A204.1 (cell line): ENCODE data around the gene CD164L2.
"Not testable (repeated sequence)": the region's sequence is repeated elsewhere in the genome, so short reads cannot be mapped to it uniquely, and the experiment has no call there.

ENCODE experiments used
- FAIRE-seq: peaks from 2 replicates; lab custom pipeline; 2012; peaks lifted over from hg19 to GRCh38; lab: Jason Lieb, UNC

CD164L2 gene

GRCh38 chr1:27383039-27383605 is at the start of gene CD164L2:
TSS of gene CD164L2 (minus strand) at chr1:27383333. CDS start at chr1:27383239, 94 bp downstream.
- no peak for FAIRE-seq

GRCh38 chr1:27432725-27433124 is 49.6 kb upstream of the CD164L2 start:
- not testable (repeated sequence) for FAIRE-seq

GRCh38 chr1:27431601-27431940 is 48.4 kb upstream of the CD164L2 start:
- no peak for FAIRE-seq

GRCh38 chr1:27430903-27431600 is 47.9 kb upstream of the CD164L2 start:
- FAIRE-seq: no peak

GRCh38 chr1:27429029-27429425 is 45.9 kb upstream of the CD164L2 start:
- no peak for FAIRE-seq

- FAIRE-seq: no peak
Measured at GRCh38 chr1:27428316-27429028, 45.3 kb upstream of the CD164L2 start.

GRCh38 chr1:27427816-27428315 is 44.7 kb upstream of the CD164L2 start:
- FAIRE-seq: no peak

- FAIRE-seq: no peak
Measured at GRCh38 chr1:27427329-27427728, 44.2 kb upstream of the CD164L2 start.

GRCh38 chr1:27423709-27424108 is 40.6 kb upstream of the CD164L2 start:
- no peak for FAIRE-seq

GRCh38 chr1:27418326-27419185 is 35.4 kb upstream of the CD164L2 start:
- no peak for FAIRE-seq

- no peak for FAIRE-seq
Measured at GRCh38 chr1:27417713-27418112, 34.6 kb upstream of the CD164L2 start.

- no peak for FAIRE-seq
Measured at GRCh38 chr1:27416387-27417111, 33.4 kb upstream of the CD164L2 start.

- no peak for FAIRE-seq
Measured at GRCh38 chr1:27414091-27414490, 31.0 kb upstream of the CD164L2 start.

- no peak for FAIRE-seq
Measured at GRCh38 chr1:27413004-27413403, 29.9 kb upstream of the CD164L2 start.

GRCh38 chr1:27412502-27412901 is 29.4 kb upstream of the CD164L2 start:
- FAIRE-seq: no peak

GRCh38 chr1:27410709-27411108 is 27.6 kb upstream of the CD164L2 start:
- no peak for FAIRE-seq

- FAIRE-seq: no peak
Measured at GRCh38 chr1:27409669-27410068, 26.5 kb upstream of the CD164L2 start.

- no peak for FAIRE-seq
Measured at GRCh38 chr1:27408151-27408550, 25.0 kb upstream of the CD164L2 start.

- FAIRE-seq: not testable (repeated sequence)
Measured at GRCh38 chr1:27406791-27407190, 23.7 kb upstream of the CD164L2 start.

- FAIRE-seq: no peak
Measured at GRCh38 chr1:27406362-27406680, 23.2 kb upstream of the CD164L2 start.

- FAIRE-seq: not testable (repeated sequence)
Measured at GRCh38 chr1:27405598-27406361, 22.6 kb upstream of the CD164L2 start.
